CD14-positive monocyte (primary cell): ENCODE data around the gene ATP13A3. TPM values are rescaled to one million over a fixed set of nuclear protein-coding genes. Genes with fewer than 3 reads are reported as not detected.

ENCODE experiments used
- DNase-seq, 3 donors: peaks; one replicate each; pipeline ENCODE4 v3.0.0-alpha.2; 2011 to 2022
- H2AFZ ChIP-seq: 2 replicates; pipeline ENCODE4 v1.6.0; 2012; ENCODE audit warnings: mild to moderate bottlenecking, low read depth, low read length, inconsistent platforms; ENCODE audit not compliant: insufficient read depth, poor library complexity, severe bottlenecking
- H3K27ac ChIP-seq, 2 donors: 1 replicate in 1 of 2; 2 replicates in 1 of 2; pipeline ENCODE4 v1.5.1; 2012 to 2013; ENCODE audit warnings: low read length in 2 of 2, control low read depth in 1 of 2, inconsistent platforms in 1 of 2, low read depth in 1 of 2, mild to moderate bottlenecking in 1 of 2
- H3K27me3 ChIP-seq, 2 donors: one replicate each; pipeline versions ENCODE4 v1.6.0 to v1.6.1; 2011 to 2013; ENCODE audit warnings: low read length in 2 of 2; ENCODE audit not compliant: control insufficient read depth in 2 of 2, insufficient read depth in 2 of 2
- H3K36me3 ChIP-seq, 2 donors: replicated peaks in 1 of 2; 1 replicate in 1 of 2; 2 replicates in 1 of 2; pipeline versions ENCODE4 v1.5.1 to v1.6.1; 2012 to 2013; ENCODE audit warnings: low read length in 2 of 2, control low read depth in 1 of 2, inconsistent platforms in 1 of 2, mild to moderate bottlenecking in 1 of 2; ENCODE audit not compliant: insufficient read depth in 2 of 2, control insufficient read depth in 1 of 2
- H3K4me1 ChIP-seq, 2 donors: 1 replicate in 1 of 2; 2 replicates in 1 of 2; pipeline versions ENCODE4 v1.5.1 to v1.6.1; 2012 to 2013; ENCODE audit warnings: low read length in 2 of 2, control low read depth in 1 of 2, inconsistent platforms in 1 of 2, mild to moderate bottlenecking in 1 of 2, moderate library complexity in 1 of 2; ENCODE audit not compliant: insufficient read depth in 2 of 2, control insufficient read depth in 1 of 2
- H3K4me2 ChIP-seq: replicated peaks from 2 replicates; pipeline ENCODE3; 2012; ENCODE audit warnings: low read length, moderate library complexity, mild to moderate bottlenecking; ENCODE audit not compliant: poor library complexity, severe bottlenecking; ENCODE audit errors: extremely low read depth
- H3K4me3 ChIP-seq, 3 experiments: fragments of 200-600 bp in 1 of 3; sonication (generic) in 1 of 3; replicated peaks in 1 of 3; 1 replicate in 2 of 3; 2 replicates in 1 of 3; pipeline ENCODE4 v1.5.1; 2011 to 2013; ENCODE audit warnings: low read length in 3 of 3, mild to moderate bottlenecking in 3 of 3, control low read depth in 2 of 3, low read depth in 2 of 3, inconsistent platforms in 1 of 3, moderate library complexity in 1 of 3
- H3K79me2 ChIP-seq: 2 replicates; pipeline ENCODE4 v1.6.0; 2012; ENCODE audit warnings: mild to moderate bottlenecking, control low read depth, inconsistent platforms, low read length, moderate library complexity; ENCODE audit not compliant: insufficient read depth
- H3K9ac ChIP-seq: 2 replicates; pipeline ENCODE4 v1.6.0; 2017; ENCODE audit warnings: low read length, mild to moderate bottlenecking; ENCODE audit not compliant: insufficient read depth, poor library complexity, severe bottlenecking
- H3K9me3 ChIP-seq, 2 donors: replicated peaks in 1 of 2; 1 replicate in 1 of 2; 2 replicates in 1 of 2; pipeline versions ENCODE4 v1.5.1 to v1.6.1; 2012 to 2013; ENCODE audit warnings: low read length in 2 of 2, control low read depth in 1 of 2; ENCODE audit not compliant: control insufficient read depth in 1 of 2, insufficient read depth in 1 of 2
- H4K20me1 ChIP-seq: 2 replicates; pipeline ENCODE4 v1.6.0; 2012; ENCODE audit warnings: mild to moderate bottlenecking, low read length, control low read depth, moderate library complexity; ENCODE audit not compliant: insufficient read depth
- H3K27ac Mint-ChIP-seq, 7 donors: one replicate each; pipeline ENCODE4 v1.8.0; 2020; ENCODE audit warnings: mild to moderate bottlenecking in 7 of 7, mixed read lengths in 7 of 7, moderate library complexity in 6 of 7, inconsistent platforms in 2 of 7
- H3K27me3 Mint-ChIP-seq, 3 donors: one replicate each; pipeline ENCODE4 v1.8.0; 2021 to 2022; ENCODE audit warnings: low read depth in 3 of 3, mild to moderate bottlenecking in 3 of 3, mixed read lengths in 3 of 3, moderate library complexity in 3 of 3, inconsistent platforms in 1 of 3
- H3K36me3 Mint-ChIP-seq, 2 donors: one replicate each; pipeline ENCODE4 v1.8.0; 2020; ENCODE audit warnings: mixed read lengths in 2 of 2, inconsistent platforms in 1 of 2, mild to moderate bottlenecking in 1 of 2
- H3K4me1 Mint-ChIP-seq: one replicate; pipeline ENCODE4 v1.8.0; 2020; ENCODE audit warnings: mild to moderate bottlenecking, mixed read lengths
- H3K4me3 Mint-ChIP-seq, 2 donors: one replicate each; pipeline ENCODE4 v1.8.0; 2020; ENCODE audit warnings: mild to moderate bottlenecking in 2 of 2, mixed read lengths in 2 of 2, moderate library complexity in 1 of 2
- H3K9me3 Mint-ChIP-seq, 7 donors: one replicate each; pipeline ENCODE4 v1.8.0; 2020 to 2022; ENCODE audit warnings: mixed read lengths in 7 of 7, mild to moderate bottlenecking in 6 of 7, moderate library complexity in 6 of 7, inconsistent platforms in 2 of 7
- WGBS: methylation state at CpG from one replicate; pipeline ENCODE4 v1.1.5; 2013; ENCODE audit warnings: missing lambda C conversion rate; ENCODE audit not compliant: insufficient coverage; 5-methylcytosine and 5-hydroxymethylcytosine counted together
- intact Hi-C, 2 donors: fragments of 100-400 bp; cut with micrococcal nuclease; formaldehyde crosslinking; loops; one replicate each; pipeline versions ENCODE4 v1.15.0 to v1.15.1; 2023
- polyA plus RNA-seq, 3 donors: library from polyadenylated mRNA; depleted of rRNA in 1 of 3; unstranded in 2 of 3; stranded (reverse) in 1 of 3; fragments of 300-500 nt in 2 of 3; fragments of >200 nt in 1 of 3; fragmentation: Illumina TruSeq in 2 of 3; gene quantifications; 1 replicate in 2 of 3; 2 replicates in 1 of 3; pipeline ENCODE4 v1.2.3, GENCODE V29; 2012 to 2021
- TF ChIP-seq, protein P1 (sequence below): fragments of 200-600 bp; IDR thresholded peaks from one replicate; pipeline ENCODE4 v1.8.0; 2022; ENCODE audit warnings: antibody characterized with exemption, mild to moderate bottlenecking

The ATP13A3 gene
- polyA plus RNA-seq, 3 donors: 4.7 to 19.5 (median 5.2) TPM

DNA sequence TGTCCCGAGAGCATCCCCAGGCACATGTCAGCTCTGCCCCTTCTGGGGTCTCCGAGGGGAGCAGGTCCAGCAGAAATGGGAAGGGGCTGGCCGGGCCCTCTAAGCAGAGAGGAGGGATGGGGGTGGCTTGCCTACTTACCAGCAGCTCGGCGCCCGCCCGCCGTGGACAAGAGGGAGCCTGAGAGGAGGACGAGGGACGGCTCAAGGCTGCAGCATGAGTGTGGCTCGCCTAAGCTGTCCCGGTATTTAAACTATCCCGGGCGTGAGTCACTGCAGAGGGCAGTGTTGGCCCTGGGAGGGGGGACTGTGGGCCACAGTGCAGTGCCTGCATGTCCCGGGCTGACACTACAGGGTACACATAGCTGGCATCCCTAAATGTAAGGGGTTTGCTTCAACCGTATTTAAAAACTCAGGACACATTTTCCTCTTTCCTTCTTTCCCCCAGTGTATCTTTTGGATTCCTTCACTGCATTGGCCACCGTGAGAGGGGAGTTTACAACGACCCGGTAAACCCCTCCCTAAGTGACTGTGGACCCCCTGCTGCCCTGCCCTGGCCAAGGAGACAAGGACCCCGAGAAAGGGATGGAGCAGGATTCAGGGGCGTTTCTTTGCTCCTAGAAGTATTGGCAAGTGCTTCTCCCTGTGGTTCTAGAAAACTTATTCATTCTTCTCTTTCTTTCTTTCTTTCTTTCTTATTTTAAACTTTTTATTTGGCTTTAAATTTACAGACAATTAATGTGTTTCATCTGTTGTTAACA is 117.1 kb downstream of the ATP13A3 start, which contains the start of gene LRRC15:
Gene LRRC15 (minus strand): TSS at position 222 of the 758 bp plus-strand sequence. CDS start 8,700 bp downstream, outside the sequence.
- H3K27me3 ChIP-seq: peaks cover 0 to 27% of the 10 kb centered on the region in 2 donors
- TF ChIP-seq, protein P1, sequence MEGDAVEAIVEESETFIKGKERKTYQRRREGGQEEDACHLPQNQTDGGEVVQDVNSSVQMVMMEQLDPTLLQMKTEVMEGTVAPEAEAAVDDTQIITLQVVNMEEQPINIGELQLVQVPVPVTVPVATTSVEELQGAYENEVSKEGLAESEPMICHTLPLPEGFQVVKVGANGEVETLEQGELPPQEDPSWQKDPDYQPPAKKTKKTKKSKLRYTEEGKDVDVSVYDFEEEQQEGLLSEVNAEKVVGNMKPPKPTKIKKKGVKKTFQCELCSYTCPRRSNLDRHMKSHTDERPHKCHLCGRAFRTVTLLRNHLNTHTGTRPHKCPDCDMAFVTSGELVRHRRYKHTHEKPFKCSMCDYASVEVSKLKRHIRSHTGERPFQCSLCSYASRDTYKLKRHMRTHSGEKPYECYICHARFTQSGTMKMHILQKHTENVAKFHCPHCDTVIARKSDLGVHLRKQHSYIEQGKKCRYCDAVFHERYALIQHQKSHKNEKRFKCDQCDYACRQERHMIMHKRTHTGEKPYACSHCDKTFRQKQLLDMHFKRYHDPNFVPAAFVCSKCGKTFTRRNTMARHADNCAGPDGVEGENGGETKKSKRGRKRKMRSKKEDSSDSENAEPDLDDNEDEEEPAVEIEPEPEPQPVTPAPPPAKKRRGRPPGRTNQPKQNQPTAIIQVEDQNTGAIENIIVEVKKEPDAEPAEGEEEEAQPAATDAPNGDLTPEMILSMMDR: no peak
- H3K9me3 ChIP-seq: no peaks in the 10 kb centered on the region
- no peak within 1 kb of the TSS for H3K9ac ChIP-seq
- no peak within 1 kb of the TSS for H3K27ac ChIP-seq
- H3K36me3 ChIP-seq: no peaks in the 10 kb centered on the region
- Mint-ChIP-seq H3K4me1 (no peaks in the 10 kb centered on the region), H3K27ac (no peak within 1 kb of the TSS), H3K9me3 (peaks cover 0 to 4% (median 0%) of the 10 kb centered on the region in 7 donors), H3K4me3 (peak within 1 kb of the TSS; percentile 17 to 42), H3K36me3 (no peaks in the 10 kb centered on the region), H3K27me3 (peaks cover 18 to 37% (median 25%) of the 10 kb centered on the region in 3 donors)
- H3K4me3 ChIP-seq: no peak within 1 kb of the TSS
- intact Hi-C loops: no loop called here
- H3K4me1 ChIP-seq: no peaks in the 10 kb centered on the region
- no peak within 1 kb of the TSS for H3K4me2 ChIP-seq
- H4K20me1 ChIP-seq: no peaks in the 10 kb centered on the region
- no peak for DNase-seq
- H2AFZ ChIP-seq: no peak within 1 kb of the TSS
- WGBS: 25% methylated on average over 17 of the region's 21 CpGs
- H3K79me2 ChIP-seq: no peaks in the 10 kb centered on the region

DNA sequence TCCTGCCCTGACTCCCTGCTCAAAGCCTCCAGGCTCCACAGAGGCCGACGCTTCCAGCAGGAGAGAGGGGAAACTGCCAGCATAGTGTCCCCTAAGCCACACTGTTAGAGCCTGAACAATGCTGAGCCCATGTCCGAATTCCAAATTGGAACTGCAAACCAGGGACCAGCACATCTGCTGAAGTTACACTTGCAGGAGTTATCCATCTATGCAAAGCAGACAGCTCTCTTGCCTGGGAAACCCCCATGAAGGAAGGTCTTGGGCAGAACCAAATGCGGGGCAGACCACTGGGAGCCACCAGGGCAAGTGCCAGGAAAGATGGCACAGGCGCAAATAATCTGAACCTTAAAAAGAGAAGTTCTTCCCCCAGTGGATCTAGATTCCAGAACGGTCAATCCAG is 117.9 kb downstream of the ATP13A3 start:
- H3K4me3 ChIP-seq: no peak overlapping the region
- H3K4me1 Mint-ChIP-seq: no peaks in the 10 kb centered on the region
- peaks cover 0 to 4% (median 0%) of the 10 kb centered on the region in 7 donors for H3K9me3 Mint-ChIP-seq
- H3K4me1 ChIP-seq: no peaks in the 10 kb centered on the region
- no peaks in the 10 kb centered on the region for H4K20me1 ChIP-seq
- H3K9ac ChIP-seq: no peak overlapping the region
- H3K27ac ChIP-seq: no peak overlapping the region
- H3K36me3 ChIP-seq: no peaks in the 10 kb centered on the region
- WGBS: 81% methylated on average over 5 of the region's 6 CpGs
- intact Hi-C loops: no loop called here
- H3K27ac Mint-ChIP-seq: no peak overlapping the region
- peaks cover 0 to 27% of the 10 kb centered on the region in 2 donors for H3K27me3 ChIP-seq
- no peaks in the 10 kb centered on the region for H3K9me3 ChIP-seq
- H3K4me3 Mint-ChIP-seq: peak overlapping the region in 1 of 2 donors; percentile 42
- no peaks in the 10 kb centered on the region for H3K36me3 Mint-ChIP-seq
- peaks cover 18 to 36% (median 24%) of the 10 kb centered on the region in 3 donors for H3K27me3 Mint-ChIP-seq
- no peak overlapping the region for H3K4me2 ChIP-seq
- TF ChIP-seq, protein P1: no peak
- no peaks in the 10 kb centered on the region for H3K79me2 ChIP-seq
- no peak for DNase-seq
- no peak overlapping the region for H2AFZ ChIP-seq
